GM18861 (cell line): Measurements from ENCODE around the gene RTF1.

Experiments used
- ATAC-seq: cut with Tn5 transposase; IDR thresholded peaks from one replicate; pipeline ENCODE4 v1.9.1; 2021; ENCODE audit not compliant: unreplicated experiment

The RTF1 gene

GRCh38 chr15:41484937-41485625, 68.2 kb downstream of the RTF1 start:
- no peak for ATAC-seq

GRCh38 chr15:41486286-41486685, 69.4 kb downstream of the RTF1 start:
- ATAC-seq, result no peak

- no peak for ATAC-seq
Measured at GRCh38 chr15:41487381-41487780, 70.5 kb downstream of the RTF1 start.

GRCh38 chr15:41487802-41488201, 70.9 kb downstream of the RTF1 start:
- ATAC-seq, result no peak

GRCh38 chr15:41489641-41490040, 72.7 kb downstream of the RTF1 start:
- ATAC-seq, result no peak

GRCh38 chr15:41490355-41490754, 73.5 kb downstream of the RTF1 start:
- no peak for ATAC-seq

GRCh38 chr15:41491889-41492288, 75.0 kb downstream of the RTF1 start:
- ATAC-seq, result no peak

GRCh38 chr15:41492597-41493204, 75.8 kb downstream of the RTF1 start:
- ATAC-seq, result no peak

GRCh38 chr15:41493205-41493901, 76.5 kb downstream of the RTF1 start, which contains the start of gene ITPKA:
TSS of gene ITPKA (plus strand) at chr15:41493874. CDS start at chr15:41493928, 54 bp downstream.
- ATAC-seq, result peak; percentile 60

- peak; percentile 11 for ATAC-seq
Measured at GRCh38 chr15:41493902-41494189, 77.0 kb downstream of the RTF1 start.

GRCh38 chr15:41494190-41494921, 77.5 kb downstream of the RTF1 start:
- ATAC-seq, result peak; percentile 8

GRCh38 chr15:41494922-41495735, 78.2 kb downstream of the RTF1 start:
- no peak for ATAC-seq

GRCh38 chr15:41495736-41496599, 79.1 kb downstream of the RTF1 start:
- no peak for ATAC-seq

- ATAC-seq, result no peak
Measured at GRCh38 chr15:41498657-41499056, 81.8 kb downstream of the RTF1 start.

- ATAC-seq, result no peak
Measured at GRCh38 chr15:41499109-41499851, 82.4 kb downstream of the RTF1 start.

- ATAC-seq, result no peak
Measured at GRCh38 chr15:41501191-41501917, 84.5 kb downstream of the RTF1 start.

GRCh38 chr15:41501931-41502794, 85.3 kb downstream of the RTF1 start:
- no peak for ATAC-seq
